GM18520 (cell line): Measurements from ENCODE around the gene MBD3.
"Not testable (repeated sequence)": the region's sequence is repeated elsewhere in the genome, so short reads cannot be mapped to it uniquely, and the experiment has no call there.

ENCODE experiments used
- ATAC-seq: cut with Tn5 transposase; IDR thresholded peaks from one replicate; pipeline ENCODE4 v1.9.1; 2021; ENCODE audit not compliant: unreplicated experiment

Gene MBD3

GRCh38 chr19:1549332-1549945 is 43.2 kb downstream of the MBD3 start:
- no peak for ATAC-seq

GRCh38 chr19:1540365-1540925 is 52.2 kb downstream of the MBD3 start:
- no peak for ATAC-seq

DNA sequence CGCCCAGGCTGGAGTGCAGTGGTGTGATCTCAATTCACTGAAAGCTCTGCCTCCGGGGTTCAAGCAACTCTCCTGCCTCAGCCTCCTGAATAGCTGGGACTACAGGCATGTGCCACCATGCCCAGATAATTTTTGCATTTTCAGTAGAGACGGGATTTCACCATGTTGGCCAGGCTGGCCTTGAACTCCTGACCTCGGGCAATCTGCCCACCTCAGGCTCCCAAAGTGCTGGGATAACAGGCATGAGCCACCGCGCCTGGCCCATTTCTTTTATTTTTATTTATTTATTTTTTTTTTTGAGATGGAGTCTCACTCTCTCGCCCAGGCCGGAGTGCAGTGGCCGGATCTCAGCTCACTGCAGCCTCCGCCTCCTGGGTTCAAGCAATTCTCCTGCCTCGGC is 52.9 kb downstream of the MBD3 start:
- ATAC-seq, result not testable (repeated sequence)

DNA sequence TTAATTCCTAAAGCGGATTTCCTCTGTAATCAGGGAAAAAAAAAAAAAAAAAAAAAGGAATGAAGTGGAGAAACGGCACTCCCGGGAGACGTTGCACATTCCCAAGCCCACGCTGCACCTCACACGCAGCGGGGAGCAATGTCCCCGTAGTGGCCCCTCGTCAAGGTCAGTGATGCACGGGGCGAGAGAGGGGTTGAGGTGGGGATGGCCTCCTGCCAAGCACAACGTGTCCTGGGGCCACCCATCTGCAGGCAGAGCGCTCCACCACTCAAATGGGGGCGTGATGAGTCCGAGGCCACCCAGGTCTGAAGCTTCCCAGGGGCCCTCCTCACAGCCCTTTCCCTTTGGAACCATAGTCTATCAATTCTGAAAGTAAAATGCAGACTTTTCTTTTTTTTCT is 53.7 kb downstream of the MBD3 start:
- no peak for ATAC-seq

- ATAC-seq, result not testable (repeated sequence)
Measured at GRCh38 chr19:1535699-1536098, 57.0 kb downstream of the MBD3 start.

- no peak for ATAC-seq
Measured at GRCh38 chr19:1534972-1535371, 57.7 kb downstream of the MBD3 start.

GRCh38 chr19:1533510-1534150 is 59.0 kb downstream of the MBD3 start:
- ATAC-seq, result no peak

- no peak for ATAC-seq
Measured at GRCh38 chr19:1532003-1532402, 60.7 kb downstream of the MBD3 start.

GRCh38 chr19:1531587-1531986 is 61.1 kb downstream of the MBD3 start:
- ATAC-seq, result no peak

DNA sequence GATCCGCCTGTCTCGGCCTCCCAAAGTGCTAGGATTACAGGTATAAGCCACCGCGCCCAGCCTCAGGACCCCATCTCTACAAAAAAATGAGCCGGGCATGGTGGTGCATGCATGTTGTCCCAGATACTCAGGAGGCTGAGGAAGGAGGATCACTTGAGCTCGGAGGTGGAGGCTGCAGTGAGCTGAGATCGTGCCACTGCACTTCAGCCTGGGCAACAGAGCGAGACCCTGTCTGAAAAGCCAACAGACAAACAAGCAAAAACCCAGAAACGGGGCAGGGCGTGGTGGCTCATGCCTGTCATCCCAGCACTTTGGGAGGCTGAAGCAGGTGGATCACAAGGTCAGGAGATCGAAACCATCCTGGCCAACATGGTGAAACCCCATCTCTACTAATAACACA is 61.8 kb downstream of the MBD3 start:
- not testable (repeated sequence) for ATAC-seq

DNA sequence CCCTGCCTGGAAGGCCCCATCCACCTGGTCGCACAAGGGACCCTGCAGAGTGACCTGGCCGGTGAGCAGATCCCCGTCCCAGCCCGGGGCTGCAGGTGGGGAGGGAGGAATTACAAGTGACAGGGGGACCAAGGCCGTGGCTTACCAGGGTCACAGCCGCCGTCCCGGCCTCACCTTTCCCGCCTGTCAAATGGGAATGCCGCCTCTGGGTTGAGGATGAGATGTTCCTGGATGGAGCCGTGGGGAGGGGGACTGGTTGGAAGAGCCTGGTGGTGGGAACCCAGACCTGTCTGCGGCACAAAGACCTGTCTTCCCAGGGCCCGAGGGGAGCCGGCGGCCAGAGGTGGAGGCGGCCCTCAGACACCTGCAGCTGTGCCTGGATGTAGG is 63.2 kb downstream of the MBD3 start:
- no peak for ATAC-seq

DNA sequence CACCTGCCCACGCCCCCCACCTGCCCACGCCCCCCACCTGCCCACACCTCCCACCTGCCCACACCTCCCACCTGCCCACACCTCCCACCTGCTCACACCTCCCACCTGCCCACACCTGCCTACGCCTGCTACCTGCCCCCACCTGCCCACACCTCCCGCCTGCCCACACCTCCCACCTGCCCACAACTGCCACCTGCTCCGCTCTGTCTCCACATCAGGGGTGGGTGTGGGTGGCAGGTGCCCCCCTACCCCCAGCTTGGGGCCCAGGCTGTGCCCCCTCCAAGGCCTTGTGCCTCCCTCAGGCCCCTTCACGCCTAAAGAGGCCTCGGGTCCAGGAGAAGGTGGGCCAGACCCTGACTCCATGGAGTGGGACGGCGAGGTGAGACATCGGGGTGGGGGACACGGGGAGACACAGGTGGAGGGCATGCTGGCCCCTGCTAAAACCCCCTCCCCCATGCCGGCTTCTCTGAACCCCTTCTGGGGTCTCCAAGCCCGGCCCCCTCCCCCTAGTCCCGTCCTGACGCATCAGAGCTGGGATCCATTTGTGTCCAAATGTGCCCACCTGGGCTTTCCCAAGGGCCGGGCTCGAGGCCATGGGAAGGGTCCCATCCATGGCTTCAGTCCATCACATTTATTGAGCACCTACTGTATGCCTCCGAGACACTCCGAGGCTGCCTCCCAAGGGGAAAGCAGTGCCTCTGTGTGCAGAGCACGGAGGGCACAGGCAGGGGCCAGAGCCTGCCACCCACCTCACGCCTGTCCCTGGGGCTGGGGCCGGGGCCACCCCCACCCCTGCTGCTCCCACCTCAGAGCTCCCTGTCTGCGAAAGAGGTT is 63.9 kb downstream of the MBD3 start:
- ATAC-seq, result no peak

DNA sequence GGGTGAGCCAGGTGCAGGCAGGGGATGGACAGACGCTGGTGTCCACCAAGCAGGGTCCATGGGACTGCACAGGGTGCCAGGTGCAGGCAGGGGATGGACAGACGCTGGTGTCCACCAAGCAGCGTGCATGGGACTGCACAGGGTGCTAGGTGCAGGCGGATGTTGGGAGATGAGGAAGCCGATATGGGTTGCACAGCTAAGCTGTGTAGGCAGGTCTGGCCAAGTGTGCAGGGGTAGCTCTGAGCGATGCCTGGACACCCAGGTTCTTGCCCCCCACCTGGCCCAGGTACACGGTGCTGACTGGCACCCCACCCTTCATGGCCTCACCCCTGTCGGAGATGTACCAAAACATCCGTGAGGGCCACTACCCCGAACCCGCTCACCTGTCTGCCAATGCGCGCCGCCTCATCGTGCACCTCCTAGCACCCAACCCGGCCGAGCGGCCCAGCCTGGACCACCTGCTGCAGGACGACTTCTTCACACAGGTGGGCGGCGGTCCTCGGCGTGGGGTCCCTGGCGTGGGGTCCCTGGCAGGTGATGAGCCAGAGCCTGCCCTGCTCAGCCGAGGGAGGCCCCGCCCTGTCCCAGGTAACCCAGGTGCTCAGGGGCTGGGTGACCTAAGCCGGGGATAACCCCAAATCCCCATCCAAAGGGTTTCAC is 64.9 kb downstream of the MBD3 start:
- ATAC-seq, result no peak

- no peak for ATAC-seq
Measured at GRCh38 chr19:1526979-1527649, 65.6 kb downstream of the MBD3 start.

- ATAC-seq, result no peak
Measured at GRCh38 chr19:1526066-1526778, 66.4 kb downstream of the MBD3 start.

DNA sequence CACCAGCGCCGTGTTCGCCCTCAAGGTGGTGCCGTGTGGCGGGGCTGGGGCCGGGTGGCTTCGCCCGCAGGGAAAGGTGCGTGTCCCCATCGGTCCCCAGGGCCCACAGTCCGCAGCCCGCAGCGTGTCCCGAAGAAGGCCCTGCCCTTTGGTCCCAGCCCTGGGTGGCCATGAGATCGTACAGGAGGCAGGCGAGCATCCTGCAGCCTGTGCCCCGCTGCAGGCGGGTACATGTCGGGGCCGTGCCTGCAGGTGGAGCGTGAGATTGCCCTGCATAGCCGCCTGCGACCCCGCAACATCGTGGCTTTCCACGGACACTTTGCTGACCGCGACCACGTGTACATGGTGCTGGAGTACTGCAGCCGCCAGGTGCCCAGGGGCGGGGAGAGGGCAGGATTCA is 67.3 kb downstream of the MBD3 start:
- ATAC-seq, result no peak

- no peak for ATAC-seq
Measured at GRCh38 chr19:1524972-1525325, 67.7 kb downstream of the MBD3 start.

- no peak for ATAC-seq
Measured at GRCh38 chr19:1524287-1524971, 68.2 kb downstream of the MBD3 start.
